Loucy (cell line): ENCODE measurements around the gene EPB41.

Experiments
- H2AFZ ChIP-seq: fragments of 200-600 bp; sonication (generic); 2 replicates; pipeline ENCODE4 v1.6.0; 2016; ENCODE audit warnings: antibody characterized with exemption, mild to moderate bottlenecking, low read length, moderate library complexity
- H3F3A ChIP-seq: fragments of 200-600 bp; 2 replicates; pipeline ENCODE4 v1.6.0; 2016; ENCODE audit warnings: antibody characterized with exemption, low read depth, mild to moderate bottlenecking
- H3K27me3 ChIP-seq: fragments of 200-600 bp; sonication (generic); 2 replicates; pipeline ENCODE4 v1.6.1; 2014; ENCODE audit warnings: low read length, mild to moderate bottlenecking; ENCODE audit not compliant: insufficient read depth, poor library complexity, severe bottlenecking
- H3K36me3 ChIP-seq: fragments of 200-600 bp; sonication (generic); 2 replicates; pipeline ENCODE4 v1.6.1; 2016; ENCODE audit warnings: low read length; ENCODE audit not compliant: insufficient read depth
- H3K4me1 ChIP-seq: fragments of 200-600 bp; sonication (generic); 2 replicates; pipeline ENCODE4 v1.5.1; 2014; ENCODE audit warnings: low read length, mild to moderate bottlenecking; ENCODE audit not compliant: insufficient read depth, poor library complexity, severe bottlenecking
- H3K4me2 ChIP-seq: fragments of 200-600 bp; sonication (generic); 2 replicates; pipeline ENCODE4 v1.6.0; 2014; ENCODE audit warnings: antibody characterized with exemption, low read length, low read depth, mild to moderate bottlenecking; ENCODE audit not compliant: poor library complexity, severe bottlenecking
- H3K4me3 ChIP-seq: fragments of 200-600 bp; sonication (generic); 2 replicates; pipeline ENCODE4 v1.5.1; 2014; ENCODE audit warnings: low read length, mild to moderate bottlenecking, mixed read lengths; ENCODE audit not compliant: poor library complexity, severe bottlenecking
- H3K79me2 ChIP-seq: fragments of 200-600 bp; sonication (generic); 2 replicates; pipeline ENCODE4 v1.6.1; 2014; ENCODE audit warnings: low read length; ENCODE audit not compliant: insufficient read depth
- H3K9ac ChIP-seq: fragments of 200-600 bp; sonication (generic); 2 replicates; pipeline ENCODE4 v1.6.0; 2014; ENCODE audit warnings: mild to moderate bottlenecking, low read depth, low read length, moderate library complexity; ENCODE audit not compliant: poor library complexity, severe bottlenecking
- H3K9me2 ChIP-seq: fragments of 200-600 bp; sonication (generic); replicated peaks from 2 replicates; pipeline ENCODE4 v1.6.1; 2016; ENCODE audit warnings: low read depth, low read length, mixed read lengths
- H3K9me3 ChIP-seq: fragments of 200-600 bp; sonication (generic); 2 replicates; pipeline ENCODE4 v1.6.1; 2014; ENCODE audit warnings: mild to moderate bottlenecking, antibody characterized with exemption, low read length, low read depth; ENCODE audit not compliant: insufficient read depth
- H4K20me1 ChIP-seq: fragments of 200-600 bp; sonication (generic); 2 replicates; pipeline ENCODE4 v1.6.0; 2014; ENCODE audit warnings: antibody characterized with exemption, low read length, mild to moderate bottlenecking; ENCODE audit not compliant: insufficient read depth, poor library complexity, severe bottlenecking
- CTCF ChIP-seq: fragments of 200-600 bp; sonication (generic); conservative IDR thresholded peaks from 2 replicates; pipeline ENCODE4 v1.5.1; 2014; ENCODE audit warnings: mild to moderate bottlenecking, antibody characterized with exemption, low read length
- EZH2phosphoT487 ChIP-seq: fragments of 200-600 bp; IDR thresholded peaks from 2 replicates; pipeline ENCODE4 v1.6.1; 2018; ENCODE audit warnings: antibody characterized with exemption, mild to moderate bottlenecking, moderate library complexity, borderline replicate concordance

The EPB41 gene

GRCh38 chr1:29047142-29047541 is 132.8 kb downstream of the EPB41 start:
- Histone ChIP-seq H3K9ac (no peak overlapping the region), H3K4me2 (no peak overlapping the region), H3K27me3 (no peaks in the 10 kb centered on the region), H3K9me2 (no peaks in the 10 kb centered on the region), H4K20me1 (no peaks in the 10 kb centered on the region), H3K4me3 (no peak overlapping the region), H3K9me3 (no peaks in the 10 kb centered on the region), H3K36me3 (0 out of 2 replicates have a peak, but pooled peaks cover 5% of the 10 kb centered on the region), H3K79me2 (no peaks in the 10 kb centered on the region), H3K4me1 (no peaks in the 10 kb centered on the region), H3F3A (no peaks in the 10 kb centered on the region), H2AFZ (no peak overlapping the region)
- TF ChIP-seq EZH2phosphoT487 (no peak), CTCF (no peak)

GRCh38 chr1:29050166-29050565 is 135.8 kb downstream of the EPB41 start:
- peaks cover 9% of the 10 kb centered on the region; the same call in 1 of the 2 replicates for H3K36me3 ChIP-seq
- H3K4me3 ChIP-seq, result no peak overlapping the region
- TF ChIP-seq CTCF, result no peak
- no peak for TF ChIP-seq EZH2phosphoT487
- no peaks in the 10 kb centered on the region for H3K4me1 ChIP-seq
- H3K27me3 ChIP-seq, result no peaks in the 10 kb centered on the region
- no peaks in the 10 kb centered on the region for H3F3A ChIP-seq
- H3K4me2 ChIP-seq, result no peak overlapping the region
- H3K79me2 ChIP-seq, result no peaks in the 10 kb centered on the region
- no peaks in the 10 kb centered on the region for H4K20me1 ChIP-seq
- H3K9me2 ChIP-seq, result no peaks in the 10 kb centered on the region
- no peak overlapping the region for H3K9ac ChIP-seq
- H2AFZ ChIP-seq, result no peak overlapping the region
- H3K9me3 ChIP-seq, result no peaks in the 10 kb centered on the region

- Histone ChIP-seq H3K4me1 (no peaks in the 10 kb centered on the region), H3K4me2 (no peak overlapping the region), H3K9me3 (no peaks in the 10 kb centered on the region), H3K79me2 (no peaks in the 10 kb centered on the region), H3K4me3 (no peak overlapping the region), H3K27me3 (no peaks in the 10 kb centered on the region), H3K36me3 (peaks cover 9% of the 10 kb centered on the region; the same call in 1 of the 2 replicates), H3K9me2 (no peaks in the 10 kb centered on the region), H4K20me1 (no peaks in the 10 kb centered on the region), H2AFZ (no peak overlapping the region), H3F3A (no peaks in the 10 kb centered on the region), H3K9ac (no peak overlapping the region)
- TF ChIP-seq EZH2phosphoT487, result no peak
- TF ChIP-seq CTCF, result no peak
Measured at GRCh38 chr1:29052100-29052499, 137.7 kb downstream of the EPB41 start.
